ENCODE data around the gene GPRC5A.

Gene GPRC5A

DNA sequence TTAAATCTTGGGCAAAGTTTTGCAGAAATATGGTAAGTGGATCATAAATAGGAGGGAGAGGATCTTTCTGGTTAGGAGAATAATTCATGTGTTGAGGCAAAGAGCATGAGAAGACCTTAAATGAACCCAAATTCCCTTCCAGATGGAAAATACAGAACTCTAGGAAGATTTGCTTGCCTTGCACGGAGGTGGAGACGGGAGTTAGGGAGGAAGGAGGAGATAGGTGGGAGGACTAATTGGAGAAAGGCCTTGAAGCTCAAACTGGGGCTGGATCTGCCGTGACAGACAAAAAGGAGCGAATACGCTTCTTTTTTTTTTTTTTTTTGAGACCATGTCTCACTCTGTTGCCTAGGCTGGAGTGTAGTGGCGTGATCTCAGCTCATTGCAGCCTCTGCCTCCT, 5.9 kb downstream of the GPRC5A start:
- no peak overlapping the region for H2BK5ac ChIP-seq (ENCODE audit: low read length)

DNA sequence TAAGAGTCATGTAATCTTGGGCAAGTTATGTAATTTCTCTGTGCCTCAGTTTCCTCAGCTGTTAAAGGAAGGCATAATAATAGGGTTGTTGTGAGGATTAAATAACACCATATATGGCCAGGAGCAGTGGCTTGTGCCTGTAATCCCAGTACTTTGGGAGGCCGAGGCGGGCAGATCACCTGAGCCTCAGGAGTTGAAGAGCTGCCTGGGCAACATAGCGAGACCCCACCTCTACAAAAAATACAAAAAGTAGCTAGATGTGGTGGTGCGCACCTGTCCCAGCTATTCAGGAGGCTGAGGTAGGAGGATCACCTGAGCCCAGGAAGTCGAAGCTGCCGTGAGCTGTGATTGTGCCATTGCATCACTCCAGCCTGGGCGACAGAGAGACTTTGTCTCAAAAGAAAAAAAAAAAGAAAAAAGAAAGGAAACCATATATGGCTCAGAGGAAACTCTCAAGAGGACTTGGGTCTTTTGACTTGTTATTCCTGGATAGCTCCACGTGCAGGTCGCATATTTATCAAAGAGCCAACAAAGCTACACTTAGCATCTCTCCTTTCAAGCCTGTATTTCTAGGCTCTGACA, 6.9 kb downstream of the GPRC5A start:
- no CpG with 5 or more reads among the region's 9 CpGs for WGBS (ENCODE audit: extremely low coverage, insufficient coverage, low lambda C conversion rate)
- no peak overlapping the region for H3K9ac ChIP-seq (ENCODE audit: low read length)
- H3K79me1 ChIP-seq (ENCODE audit: low read length), result no peaks in the 10 kb centered on the region
- H4K5ac ChIP-seq (ENCODE audit: low read length), result no peak overlapping the region
- H3K4me2 ChIP-seq (ENCODE audit: low read length), result no peak overlapping the region
- no peak overlapping the region for H3K56ac ChIP-seq (ENCODE audit: low read length)
- H3K4ac ChIP-seq (ENCODE audit: low read depth, low read length), result no peak overlapping the region
- no peak overlapping the region for H3K23ac ChIP-seq (ENCODE audit: low read length)
- H3K4me3 ChIP-seq (ENCODE audit: low read length), result no peak overlapping the region
- H3K27ac ChIP-seq (ENCODE audit: low read depth, low read length), result no peak overlapping the region
- no peaks in the 10 kb centered on the region for H3K36me3 ChIP-seq (ENCODE audit: control insufficient read depth, insufficient read depth, low read length)
- H3K4me1 ChIP-seq (ENCODE audit: control insufficient read depth, low read depth, low read length), result no peaks in the 10 kb centered on the region
- H2BK120ac ChIP-seq (ENCODE audit: low read depth, low read length), result no peak overlapping the region
- no peak overlapping the region for H2AK5ac ChIP-seq (ENCODE audit: low read length)
- H4K8ac ChIP-seq (ENCODE audit: low read depth, low read length), result no peak overlapping the region
- no peaks in the 10 kb centered on the region for H3K79me2 ChIP-seq (ENCODE audit: control insufficient read depth, insufficient read depth, low read length)
- no peak overlapping the region for H3K18ac ChIP-seq (ENCODE audit: low read length)
- H3K27me3 ChIP-seq (ENCODE audit: insufficient read depth, low read length, poor library complexity), result no peaks in the 10 kb centered on the region
- no peak for DNase-seq
- no peak overlapping the region for H2BK15ac ChIP-seq (replicated peaks; ENCODE audit: low read depth)
- no peak overlapping the region for H2BK5ac ChIP-seq (ENCODE audit: low read length)

More for the DNA sequence above, 5.9 kb downstream of the GPRC5A start:
- H3K18ac ChIP-seq (ENCODE audit: low read length), result no peak overlapping the region
- DNase-seq, result no peak
- no peak overlapping the region for H2AK5ac ChIP-seq (ENCODE audit: low read length)
- H4K8ac ChIP-seq (ENCODE audit: low read depth, low read length), result no peak overlapping the region
- no peaks in the 10 kb centered on the region for H3K27me3 ChIP-seq (ENCODE audit: insufficient read depth, low read length, poor library complexity)
- no peaks in the 10 kb centered on the region for H3K79me1 ChIP-seq (ENCODE audit: low read length)
- H3K9ac ChIP-seq (ENCODE audit: low read length), result no peak overlapping the region
- no peaks in the 10 kb centered on the region for H3K79me2 ChIP-seq (ENCODE audit: control insufficient read depth, insufficient read depth, low read length)
- H4K5ac ChIP-seq (ENCODE audit: low read length), result no peak overlapping the region
- no peaks in the 10 kb centered on the region for H3K4me1 ChIP-seq (ENCODE audit: control insufficient read depth, low read depth, low read length)
- H3K56ac ChIP-seq (ENCODE audit: low read length), result no peak overlapping the region
- H3K4me3 ChIP-seq (ENCODE audit: low read length), result no peak overlapping the region
- H3K4ac ChIP-seq (ENCODE audit: low read depth, low read length), result no peak overlapping the region
- H3K4me2 ChIP-seq (ENCODE audit: low read length), result no peak overlapping the region
- H2BK15ac ChIP-seq (replicated peaks; ENCODE audit: low read depth), result no peak overlapping the region
- WGBS (ENCODE audit: extremely low coverage, insufficient coverage, low lambda C conversion rate), result no CpG with 5 or more reads among the region's 6 CpGs
- no peak overlapping the region for H2BK120ac ChIP-seq (ENCODE audit: low read depth, low read length)
- H3K23ac ChIP-seq (ENCODE audit: low read length), result no peak overlapping the region
- H3K36me3 ChIP-seq (ENCODE audit: control insufficient read depth, insufficient read depth, low read length), result no peaks in the 10 kb centered on the region
- H3K27ac ChIP-seq (ENCODE audit: low read depth, low read length), result no peak overlapping the region

DNA sequence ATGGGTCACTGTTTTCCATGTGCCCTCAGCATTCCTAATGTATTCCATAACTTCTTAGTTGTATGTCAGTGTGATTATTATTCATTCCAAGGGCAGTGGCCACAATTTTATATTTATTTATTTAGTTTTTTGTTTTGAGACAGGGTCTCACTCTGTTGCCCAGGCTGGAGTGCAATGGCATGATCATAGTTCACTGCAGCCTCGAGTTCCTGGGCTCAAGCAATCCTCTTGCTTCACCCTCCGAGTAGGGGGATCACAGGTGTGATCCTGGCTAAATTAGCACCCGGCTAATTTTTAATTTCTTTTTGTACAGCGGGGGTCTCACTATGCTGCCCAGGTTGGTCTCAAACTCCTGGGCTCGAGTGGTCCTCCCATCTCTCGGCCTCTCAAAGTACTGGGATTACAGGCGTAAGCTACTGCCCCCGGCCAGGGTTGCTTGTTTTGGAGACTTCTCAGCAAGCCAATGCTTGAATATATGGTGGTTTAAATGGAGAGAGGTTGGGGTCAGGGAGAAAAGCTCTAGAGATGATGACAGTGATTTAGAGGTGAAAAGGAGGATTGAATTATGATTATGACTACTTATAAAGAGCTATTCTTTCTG, 7.6 kb downstream of the GPRC5A start:
- no peaks in the 10 kb centered on the region for H3K4me1 ChIP-seq (ENCODE audit: control insufficient read depth, low read depth, low read length)
- H3K9ac ChIP-seq (ENCODE audit: low read length), result no peak overlapping the region
- H2BK120ac ChIP-seq (ENCODE audit: low read depth, low read length), result no peak overlapping the region
- no peak overlapping the region for H2AK5ac ChIP-seq (ENCODE audit: low read length)
- no peak overlapping the region for H2BK5ac ChIP-seq (ENCODE audit: low read length)
- no peak overlapping the region for H4K8ac ChIP-seq (ENCODE audit: low read depth, low read length)
- no peaks in the 10 kb centered on the region for H3K36me3 ChIP-seq (ENCODE audit: control insufficient read depth, insufficient read depth, low read length)
- H3K4me2 ChIP-seq (ENCODE audit: low read length), result no peak overlapping the region
- H3K4ac ChIP-seq (ENCODE audit: low read depth, low read length), result no peak overlapping the region
- no peak overlapping the region for H4K5ac ChIP-seq (ENCODE audit: low read length)
- no peak for DNase-seq
- no peak overlapping the region for H3K23ac ChIP-seq (ENCODE audit: low read length)
- no peak overlapping the region for H3K27ac ChIP-seq (ENCODE audit: low read depth, low read length)
- H3K79me1 ChIP-seq (ENCODE audit: low read length), result no peaks in the 10 kb centered on the region
- H3K4me3 ChIP-seq (ENCODE audit: low read length), result no peak overlapping the region
- no peak overlapping the region for H3K56ac ChIP-seq (ENCODE audit: low read length)
- H2BK15ac ChIP-seq (replicated peaks; ENCODE audit: low read depth), result no peak overlapping the region
- no CpG with 5 or more reads among the region's 8 CpGs for WGBS (ENCODE audit: extremely low coverage, insufficient coverage, low lambda C conversion rate)
- H3K79me2 ChIP-seq (ENCODE audit: control insufficient read depth, insufficient read depth, low read length), result no peaks in the 10 kb centered on the region
- H3K18ac ChIP-seq (ENCODE audit: low read length), result no peak overlapping the region
- no peaks in the 10 kb centered on the region for H3K27me3 ChIP-seq (ENCODE audit: insufficient read depth, low read length, poor library complexity)

DNA sequence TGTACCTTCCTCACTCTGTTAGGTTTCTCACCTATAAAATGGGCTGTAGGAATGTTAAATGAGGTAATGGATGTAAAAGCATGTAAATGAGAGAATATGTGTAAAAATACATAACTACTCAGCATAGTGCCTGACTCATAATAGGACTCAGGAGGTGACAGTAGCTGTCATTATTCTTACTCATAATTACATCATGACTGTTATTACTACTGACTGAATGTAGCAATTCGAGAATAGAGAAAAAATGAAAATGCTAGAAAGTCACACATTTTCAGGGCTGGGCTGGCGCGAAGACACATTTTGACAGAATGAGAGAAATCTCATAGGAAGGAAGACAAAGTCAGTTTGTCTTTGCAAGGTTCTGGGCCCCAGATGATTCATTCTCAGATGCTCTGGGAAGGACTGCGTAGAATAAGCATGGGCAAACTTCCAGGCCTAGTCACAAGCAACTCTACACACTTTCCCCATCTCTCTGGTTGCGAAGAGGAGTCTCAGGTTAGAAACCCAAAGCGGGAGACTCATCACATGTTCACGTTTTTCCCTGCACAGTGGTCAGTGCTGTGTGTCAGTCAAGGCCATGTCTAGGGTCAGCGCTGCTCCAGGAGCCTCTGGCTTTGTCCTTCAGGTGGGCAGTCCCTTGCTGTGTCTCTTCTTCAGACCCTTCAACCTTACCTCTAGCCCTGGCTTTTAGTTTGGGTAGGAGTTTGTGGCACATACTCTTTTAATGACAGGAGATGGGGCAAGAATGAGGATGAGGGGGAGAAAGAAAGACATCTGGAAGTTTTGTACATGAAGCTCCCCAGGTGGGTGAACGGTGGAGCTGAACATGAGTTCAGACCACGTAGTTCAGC, 8.4 kb downstream of the GPRC5A start:
- no peak overlapping the region for H3K4me3 ChIP-seq (ENCODE audit: low read length)
- H3K9ac ChIP-seq (ENCODE audit: low read length), result no peak overlapping the region
- H4K8ac ChIP-seq (ENCODE audit: low read depth, low read length), result no peak overlapping the region
- no peaks in the 10 kb centered on the region for H3K79me2 ChIP-seq (ENCODE audit: control insufficient read depth, insufficient read depth, low read length)
- DNase-seq, result no peak
- H3K36me3 ChIP-seq (ENCODE audit: control insufficient read depth, insufficient read depth, low read length), result no peaks in the 10 kb centered on the region
- no peak overlapping the region for H3K4me2 ChIP-seq (ENCODE audit: low read length)
- no peak overlapping the region for H3K4ac ChIP-seq (ENCODE audit: low read depth, low read length)
- H2AK5ac ChIP-seq (ENCODE audit: low read length), result no peak overlapping the region
- H3K56ac ChIP-seq (ENCODE audit: low read length), result no peak overlapping the region
- no peak overlapping the region for H3K23ac ChIP-seq (ENCODE audit: low read length)
- H3K27me3 ChIP-seq (ENCODE audit: insufficient read depth, low read length, poor library complexity), result no peaks in the 10 kb centered on the region
- H3K27ac ChIP-seq (ENCODE audit: low read depth, low read length), result no peak overlapping the region
- H2BK120ac ChIP-seq (ENCODE audit: low read depth, low read length), result no peak overlapping the region
- H3K4me1 ChIP-seq (ENCODE audit: control insufficient read depth, low read depth, low read length), result no peaks in the 10 kb centered on the region
- H2BK15ac ChIP-seq (replicated peaks; ENCODE audit: low read depth), result no peak overlapping the region
- no peak overlapping the region for H3K18ac ChIP-seq (ENCODE audit: low read length)
- no CpG with 5 or more reads among the region's 10 CpGs for WGBS (ENCODE audit: extremely low coverage, insufficient coverage, low lambda C conversion rate)
- H3K79me1 ChIP-seq (ENCODE audit: low read length), result no peaks in the 10 kb centered on the region
- H2BK5ac ChIP-seq (ENCODE audit: low read length), result no peak overlapping the region
- no peak overlapping the region for H4K5ac ChIP-seq (ENCODE audit: low read length)

DNA sequence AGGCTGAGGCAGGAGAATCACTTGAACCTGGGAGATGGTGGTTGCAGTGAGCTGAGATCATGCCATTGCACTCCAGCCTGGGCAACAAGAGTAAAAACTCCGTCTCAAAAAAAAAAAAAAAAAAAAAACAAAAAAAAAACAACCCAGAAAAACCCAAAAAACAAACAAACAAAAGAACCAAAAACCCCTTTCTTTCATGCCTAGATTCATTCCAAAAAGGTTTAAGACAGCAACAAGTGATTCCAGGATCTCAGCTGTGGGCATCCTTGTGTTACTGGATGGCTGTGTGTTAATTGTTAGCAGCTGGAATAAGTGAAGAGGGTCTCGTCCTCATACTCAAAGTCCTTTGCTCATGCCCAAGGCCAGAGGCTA, 9.4 kb downstream of the GPRC5A start:
- Histone ChIP-seq H3K4me2 (ENCODE audit: low read length) (no peak overlapping the region), H3K79me1 (ENCODE audit: low read length) (no peaks in the 10 kb centered on the region), H3K79me2 (ENCODE audit: control insufficient read depth, insufficient read depth, low read length) (no peaks in the 10 kb centered on the region), H3K27ac (ENCODE audit: low read depth, low read length) (no peak overlapping the region), H2BK120ac (ENCODE audit: low read depth, low read length) (no peak overlapping the region), H3K27me3 (ENCODE audit: insufficient read depth, low read length, poor library complexity) (no peaks in the 10 kb centered on the region), H4K8ac (ENCODE audit: low read depth, low read length) (no peak overlapping the region), H2BK15ac (replicated peaks; ENCODE audit: low read depth) (no peak overlapping the region), H3K36me3 (ENCODE audit: control insufficient read depth, insufficient read depth, low read length) (no peaks in the 10 kb centered on the region), H3K18ac (ENCODE audit: low read length) (no peak overlapping the region), H3K4ac (ENCODE audit: low read depth, low read length) (no peak overlapping the region), H3K56ac (ENCODE audit: low read length) (no peak overlapping the region), H2AK5ac (ENCODE audit: low read length) (no peak overlapping the region), H3K23ac (ENCODE audit: low read length) (no peak overlapping the region), H3K4me3 (ENCODE audit: low read length) (no peak overlapping the region), H3K4me1 (ENCODE audit: control insufficient read depth, low read depth, low read length) (no peaks in the 10 kb centered on the region), H2BK5ac (ENCODE audit: low read length) (no peak overlapping the region), H4K5ac (ENCODE audit: low read length) (no peak overlapping the region), H3K9ac (ENCODE audit: low read length) (no peak overlapping the region)
- WGBS (ENCODE audit: extremely low coverage, insufficient coverage, low lambda C conversion rate), result no CpG with 5 or more reads among the region's 2 CpGs
- no peak for DNase-seq

Data from mesendoderm (in vitro differentiated cells).